D721Med (cell line): ENCODE data around the gene FARP2.

Source experiments
- DNase-seq: peaks from one replicate; pipeline ENCODE4 v3.0.0; 2011; ENCODE audit warnings: low spot score; ENCODE audit not compliant: insufficient read length
- FAIRE-seq: peaks from 2 replicates; lab custom pipeline; 2011; peaks lifted over from hg19 to GRCh38; lab: Jason Lieb, UNC
- TF ChIP-seq, protein P1 (sequence below): IDR thresholded peaks from 2 replicates; pipeline ENCODE4 v1.5.1; 2012; ENCODE audit warnings: mild to moderate bottlenecking, control low read depth; ENCODE audit not compliant: insufficient read depth; ENCODE audit errors: missing control alignments

Gene FARP2

DNA sequence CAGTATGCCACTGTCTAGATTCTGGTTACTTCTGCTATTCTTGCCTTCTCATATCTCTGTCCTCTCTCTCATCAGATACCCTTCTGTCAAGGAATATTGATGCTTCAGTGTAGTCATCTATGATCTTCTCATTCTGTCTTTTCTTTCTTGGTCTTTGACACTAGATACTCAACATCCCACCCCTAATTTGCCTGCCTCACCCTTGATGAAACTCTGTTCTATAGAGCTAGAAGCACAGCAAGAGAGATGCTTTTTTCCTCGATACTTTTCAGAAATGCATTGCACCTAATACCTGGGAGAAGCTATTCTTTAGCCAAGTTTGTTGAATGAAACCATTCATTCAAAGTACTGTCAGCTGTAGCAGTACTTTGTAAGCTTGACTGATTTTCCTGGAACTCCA is 30.8 kb upstream of the FARP2 start:
- no peak for FAIRE-seq

DNA sequence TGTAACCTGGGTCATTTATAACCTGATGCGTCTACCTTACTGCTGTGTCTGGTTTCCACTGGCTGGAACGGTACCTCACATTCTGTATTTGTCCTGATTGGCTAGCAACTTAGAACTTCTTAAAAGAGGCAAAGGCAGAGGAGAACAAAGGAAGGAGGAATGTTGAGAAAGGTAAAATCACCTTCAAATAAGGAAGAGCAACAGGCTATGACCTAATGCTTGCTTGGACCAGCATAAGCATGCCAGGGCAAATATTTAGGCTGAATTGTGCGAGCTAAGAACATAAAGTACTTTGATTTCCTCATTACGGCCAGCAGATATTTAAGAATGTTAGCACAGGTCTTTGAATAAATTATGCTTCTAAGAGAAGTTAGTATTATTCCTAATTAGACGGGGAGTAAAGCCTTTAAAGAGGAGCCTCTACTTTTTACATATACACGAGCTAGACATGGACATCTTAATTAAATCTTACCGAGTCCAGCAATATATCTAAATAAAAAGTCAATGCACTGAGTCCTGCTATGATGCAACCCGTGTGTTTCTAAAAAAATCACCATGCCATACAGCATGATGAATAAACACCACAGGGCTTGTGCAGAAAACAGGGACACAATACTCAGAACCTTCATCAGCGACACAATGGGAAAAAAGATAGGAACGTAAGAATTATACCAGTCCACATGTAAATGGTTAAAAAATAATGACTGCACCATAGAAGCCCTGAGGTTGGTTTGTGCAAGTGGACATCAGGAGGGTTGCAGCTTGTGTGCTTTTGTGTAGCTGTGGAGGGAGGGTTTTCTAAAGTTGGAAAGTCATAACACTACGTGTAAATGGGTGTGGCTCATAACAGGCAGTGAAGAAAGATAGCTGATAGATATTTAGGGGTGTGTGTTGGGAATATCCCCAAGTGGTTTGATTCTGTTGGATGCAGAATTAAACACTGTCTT is 26.1 kb upstream of the FARP2 start:
- no peak for FAIRE-seq
- DNase-seq = no peak
- TF ChIP-seq, protein P1, sequence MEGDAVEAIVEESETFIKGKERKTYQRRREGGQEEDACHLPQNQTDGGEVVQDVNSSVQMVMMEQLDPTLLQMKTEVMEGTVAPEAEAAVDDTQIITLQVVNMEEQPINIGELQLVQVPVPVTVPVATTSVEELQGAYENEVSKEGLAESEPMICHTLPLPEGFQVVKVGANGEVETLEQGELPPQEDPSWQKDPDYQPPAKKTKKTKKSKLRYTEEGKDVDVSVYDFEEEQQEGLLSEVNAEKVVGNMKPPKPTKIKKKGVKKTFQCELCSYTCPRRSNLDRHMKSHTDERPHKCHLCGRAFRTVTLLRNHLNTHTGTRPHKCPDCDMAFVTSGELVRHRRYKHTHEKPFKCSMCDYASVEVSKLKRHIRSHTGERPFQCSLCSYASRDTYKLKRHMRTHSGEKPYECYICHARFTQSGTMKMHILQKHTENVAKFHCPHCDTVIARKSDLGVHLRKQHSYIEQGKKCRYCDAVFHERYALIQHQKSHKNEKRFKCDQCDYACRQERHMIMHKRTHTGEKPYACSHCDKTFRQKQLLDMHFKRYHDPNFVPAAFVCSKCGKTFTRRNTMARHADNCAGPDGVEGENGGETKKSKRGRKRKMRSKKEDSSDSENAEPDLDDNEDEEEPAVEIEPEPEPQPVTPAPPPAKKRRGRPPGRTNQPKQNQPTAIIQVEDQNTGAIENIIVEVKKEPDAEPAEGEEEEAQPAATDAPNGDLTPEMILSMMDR = no peak

More for the DNA sequence above, 30.8 kb upstream of the FARP2 start:
- no peak for DNase-seq
- TF ChIP-seq, protein P1 = no peak

DNA sequence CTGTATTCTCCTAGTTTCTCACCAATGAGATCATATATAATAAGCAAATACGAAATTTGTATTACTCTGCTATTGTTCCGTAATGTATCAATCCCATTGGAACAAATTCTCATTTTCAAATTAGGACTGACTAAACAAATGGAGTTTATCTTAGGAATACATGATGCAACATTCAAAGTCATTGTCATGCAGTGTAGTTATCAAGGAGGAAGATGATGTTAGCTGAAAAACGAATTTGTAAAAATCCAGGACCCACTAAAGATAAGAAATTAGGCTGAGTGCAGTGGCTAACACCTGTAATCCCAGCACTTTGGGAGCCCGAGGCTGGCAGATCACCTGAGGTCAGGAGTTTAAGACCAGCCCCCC is 25.5 kb upstream of the FARP2 start:
- FAIRE-seq = no peak
- TF ChIP-seq, protein P1 = no peak
- DNase-seq = no peak

DNA sequence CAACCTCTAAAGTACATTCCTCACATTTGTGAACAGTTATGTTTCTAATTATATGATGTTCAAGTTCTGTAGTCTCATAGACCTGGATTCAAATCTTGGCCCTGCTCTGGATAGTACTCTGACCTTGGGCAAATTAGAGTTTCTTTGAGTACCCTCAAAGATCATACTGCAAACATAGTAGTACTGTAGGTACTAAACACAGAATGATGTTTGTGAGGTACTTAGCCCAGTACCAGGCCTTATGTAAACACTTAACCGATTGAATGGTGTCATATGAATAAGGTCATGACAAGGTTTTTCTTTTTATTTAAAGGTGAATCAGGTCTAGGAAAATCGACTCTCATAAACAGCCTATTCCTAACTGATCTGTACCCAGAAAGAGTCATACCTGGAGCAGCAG is 21.3 kb upstream of the FARP2 start:
- DNase-seq (no peak), FAIRE-seq (no peak)

DNA sequence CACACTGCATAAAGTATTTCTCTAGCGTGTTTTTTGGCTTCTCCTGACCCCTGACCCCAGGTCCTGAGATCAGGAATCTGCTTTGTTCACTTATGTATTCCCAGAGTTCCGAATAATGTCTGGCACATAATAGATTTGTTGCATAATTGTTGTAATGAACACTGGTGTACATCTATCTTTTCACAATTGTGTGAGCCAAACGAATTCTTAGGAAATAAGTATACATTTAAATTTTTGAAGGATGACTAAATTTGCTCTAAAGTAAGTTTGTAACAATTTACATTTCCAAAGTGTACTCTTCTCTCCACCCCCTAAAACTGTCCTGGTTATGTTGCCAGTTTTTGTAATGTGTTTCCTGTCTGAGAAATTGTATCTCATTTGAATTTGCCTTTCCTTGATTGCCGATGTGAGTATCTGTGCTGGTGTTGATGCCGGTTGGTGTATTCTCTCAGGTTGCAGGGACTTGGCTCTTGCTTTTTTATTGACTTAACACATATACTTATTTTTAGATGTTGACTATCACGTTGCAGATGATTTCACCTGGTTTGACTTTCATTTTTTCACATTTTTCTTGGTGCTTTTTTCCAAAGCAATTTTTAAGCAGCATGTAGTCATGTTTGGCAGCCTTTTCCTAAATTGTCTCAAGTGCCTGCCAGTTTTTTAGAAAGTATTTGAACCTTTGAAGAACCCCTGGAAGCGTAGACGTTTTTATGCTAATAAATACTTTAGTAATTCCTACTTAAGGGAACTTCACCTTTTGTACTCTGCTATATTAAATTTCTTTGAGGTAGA is 16.1 kb upstream of the FARP2 start:
- FAIRE-seq (no peak), DNase-seq (no peak)

More for the DNA sequence above, 21.3 kb upstream of the FARP2 start:
- TF ChIP-seq, protein P1 = no peak

DNA sequence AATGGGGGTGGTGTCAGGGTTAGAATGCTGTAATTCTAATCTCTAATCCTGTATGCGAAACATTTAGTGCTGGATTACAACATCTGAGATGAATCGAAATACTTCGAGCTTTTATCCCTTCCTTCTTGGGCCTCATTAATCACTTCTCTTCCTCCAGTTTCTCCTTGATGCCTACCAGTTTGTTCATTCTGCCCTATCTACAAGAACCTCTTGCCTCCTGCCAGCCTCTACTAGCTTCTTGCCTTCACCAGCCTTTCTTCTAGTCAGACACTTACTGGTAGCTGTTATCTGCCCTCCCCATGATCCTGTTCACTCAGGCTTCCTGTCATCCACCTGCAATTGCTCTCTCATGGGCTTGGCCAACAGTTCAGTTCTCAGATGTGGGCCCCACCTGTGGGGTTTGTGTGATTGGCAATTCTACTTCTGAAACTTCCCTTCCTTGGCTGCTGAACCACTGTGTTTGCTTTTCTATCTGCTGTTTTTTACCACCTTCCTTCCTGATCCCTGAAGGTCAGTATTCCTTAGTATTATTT is 15.4 kb upstream of the FARP2 start:
- FAIRE-seq (no peak), DNase-seq (no peak)
- TF ChIP-seq, protein P1 = no peak

More for the DNA sequence above, 16.1 kb upstream of the FARP2 start:
- TF ChIP-seq, protein P1 = no peak
